GM12801 (cell line): ENCODE data around the gene NFATC2.

Source experiments
- TF ChIP-seq, protein P1 (sequence below): IDR thresholded peaks from one replicate; pipeline ENCODE4 v1.5.1; 2011; ENCODE audit warnings: control low read depth; ENCODE audit not compliant: insufficient read length; ENCODE audit errors: extremely low read depth

Gene NFATC2

DNA sequence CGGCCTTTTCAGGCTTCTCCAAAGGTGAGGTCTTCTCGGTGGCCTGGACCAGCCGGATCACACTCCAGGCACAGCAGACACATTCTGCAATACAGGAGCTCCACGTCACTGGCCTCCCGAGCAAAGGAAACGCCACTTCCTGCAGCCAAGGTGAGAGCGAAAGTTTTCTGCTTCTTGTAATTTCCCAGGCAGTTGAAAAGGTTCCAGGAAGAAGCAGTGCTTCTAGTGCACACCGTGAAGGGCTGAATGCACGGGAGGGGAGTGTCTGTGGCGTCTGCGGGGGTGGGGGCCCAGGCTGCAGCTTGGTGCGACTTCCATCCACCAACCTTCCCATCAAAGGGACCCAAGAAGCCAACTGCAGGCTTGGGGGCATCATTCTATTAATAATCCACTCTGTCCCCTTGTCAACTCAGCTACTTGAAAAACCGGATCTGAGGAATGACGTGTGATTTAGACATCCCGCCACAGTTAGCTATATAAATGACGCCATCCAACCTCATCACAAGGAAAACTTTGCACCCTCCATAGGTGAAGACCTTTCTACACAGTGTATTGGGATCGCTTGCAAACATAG is 61.1 kb downstream of the NFATC2 start:
- TF ChIP-seq, protein P1, sequence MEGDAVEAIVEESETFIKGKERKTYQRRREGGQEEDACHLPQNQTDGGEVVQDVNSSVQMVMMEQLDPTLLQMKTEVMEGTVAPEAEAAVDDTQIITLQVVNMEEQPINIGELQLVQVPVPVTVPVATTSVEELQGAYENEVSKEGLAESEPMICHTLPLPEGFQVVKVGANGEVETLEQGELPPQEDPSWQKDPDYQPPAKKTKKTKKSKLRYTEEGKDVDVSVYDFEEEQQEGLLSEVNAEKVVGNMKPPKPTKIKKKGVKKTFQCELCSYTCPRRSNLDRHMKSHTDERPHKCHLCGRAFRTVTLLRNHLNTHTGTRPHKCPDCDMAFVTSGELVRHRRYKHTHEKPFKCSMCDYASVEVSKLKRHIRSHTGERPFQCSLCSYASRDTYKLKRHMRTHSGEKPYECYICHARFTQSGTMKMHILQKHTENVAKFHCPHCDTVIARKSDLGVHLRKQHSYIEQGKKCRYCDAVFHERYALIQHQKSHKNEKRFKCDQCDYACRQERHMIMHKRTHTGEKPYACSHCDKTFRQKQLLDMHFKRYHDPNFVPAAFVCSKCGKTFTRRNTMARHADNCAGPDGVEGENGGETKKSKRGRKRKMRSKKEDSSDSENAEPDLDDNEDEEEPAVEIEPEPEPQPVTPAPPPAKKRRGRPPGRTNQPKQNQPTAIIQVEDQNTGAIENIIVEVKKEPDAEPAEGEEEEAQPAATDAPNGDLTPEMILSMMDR = no peak

DNA sequence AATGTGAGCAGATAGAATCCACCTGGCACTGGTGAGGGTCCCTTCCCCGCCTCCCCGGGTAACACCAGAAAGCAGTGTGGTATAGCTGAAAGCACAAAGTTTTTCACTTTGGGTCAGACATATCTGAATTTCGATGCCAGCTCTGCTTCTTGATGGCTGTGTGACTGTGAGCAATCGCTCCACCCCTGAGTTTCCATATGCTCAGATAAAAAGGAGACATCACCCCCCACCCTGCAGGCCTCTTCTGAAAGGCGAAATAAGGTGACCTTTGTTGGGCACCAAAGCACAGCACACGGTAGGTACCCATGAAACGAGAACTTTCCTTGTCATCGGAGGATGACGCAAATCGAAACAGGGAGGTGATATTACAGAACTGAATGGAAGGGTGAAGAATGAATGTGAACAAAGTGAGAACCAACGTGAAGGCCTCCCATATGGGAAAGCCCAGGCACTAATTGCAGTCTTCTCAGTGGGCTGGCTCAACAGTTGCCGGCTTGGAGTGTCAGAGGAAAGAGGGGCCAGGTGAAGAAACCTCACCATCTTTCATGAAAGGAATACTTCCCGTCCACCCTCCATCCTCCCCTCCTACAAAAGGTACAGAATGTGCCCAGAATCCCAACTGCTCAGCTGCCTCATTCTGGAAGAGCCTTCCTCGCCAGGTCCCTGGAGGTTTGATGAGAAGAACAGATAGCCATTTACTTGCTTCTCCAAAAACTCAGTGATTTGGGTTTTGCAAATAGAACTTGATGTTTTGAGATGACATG is 61.8 kb downstream of the NFATC2 start:
- TF ChIP-seq, protein P1 = no peak

DNA sequence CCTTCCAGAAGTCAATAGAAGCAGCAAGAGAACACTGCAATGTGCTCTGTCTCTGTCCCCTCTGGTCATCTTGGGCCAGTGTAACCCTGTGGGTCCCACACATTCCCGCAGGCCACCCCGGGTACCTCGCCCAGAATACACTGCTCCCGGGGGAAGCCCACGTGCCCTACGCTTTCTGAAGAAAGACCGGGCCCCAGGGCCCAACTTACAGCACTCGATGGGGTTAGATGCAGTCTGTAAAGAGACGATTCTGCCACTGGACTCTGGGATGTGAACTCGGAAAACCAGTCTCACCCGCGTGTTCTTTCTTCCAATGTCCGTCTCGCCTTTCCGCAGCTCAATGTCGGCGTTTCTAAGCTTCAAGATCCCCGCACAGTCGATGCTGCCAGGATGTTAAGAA is 68.7 kb downstream of the NFATC2 start:
- TF ChIP-seq, protein P1 = no peak

DNA sequence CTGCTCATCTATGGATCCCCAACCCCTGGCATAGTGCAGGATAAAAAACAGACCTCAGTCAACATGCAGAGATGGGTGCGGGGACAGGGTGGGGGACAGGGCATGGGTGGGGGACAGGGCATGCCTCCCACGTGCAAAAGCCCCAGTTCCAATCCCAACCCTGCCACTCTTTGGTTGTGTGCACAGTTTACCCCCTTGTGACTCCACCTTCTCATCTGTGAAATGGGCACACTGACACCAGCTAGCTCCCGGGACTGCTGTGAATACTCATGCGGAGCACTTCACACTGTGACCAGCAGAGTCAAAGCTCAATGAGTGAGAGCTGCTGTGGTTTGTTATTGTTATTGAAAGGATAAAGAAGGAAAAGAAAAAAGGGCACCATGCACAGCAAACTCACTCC is 69.3 kb downstream of the NFATC2 start:
- TF ChIP-seq, protein P1 = no peak

DNA sequence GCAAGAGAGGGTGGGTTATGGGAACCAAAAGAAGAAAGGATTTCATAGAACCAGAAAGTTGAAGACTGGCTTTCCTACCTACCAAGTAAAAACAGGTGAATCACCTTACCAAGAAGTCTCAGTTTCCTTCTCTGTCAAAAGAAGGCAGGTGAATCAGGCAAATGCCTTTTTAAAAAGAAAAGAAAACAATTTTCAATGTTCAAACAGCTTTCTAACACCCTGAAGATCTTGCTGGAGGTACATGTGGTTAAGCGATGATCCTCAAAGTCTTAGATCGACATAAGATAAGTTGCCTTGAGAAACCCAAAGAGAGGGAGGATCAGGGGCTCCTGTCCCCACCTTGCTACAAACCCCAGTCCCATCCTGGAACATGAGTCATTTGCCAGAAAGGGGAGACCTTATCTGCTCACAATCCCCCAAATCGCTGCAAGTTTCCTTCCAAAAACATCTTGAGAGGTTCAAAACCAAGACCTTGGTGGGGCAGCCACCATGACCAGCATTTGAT is 71.6 kb downstream of the NFATC2 start:
- TF ChIP-seq, protein P1 = no peak

- TF ChIP-seq, protein P1 = no peak
Observed at GRCh38 chr20:51470499-51470820, 72.1 kb downstream of the NFATC2 start.

DNA sequence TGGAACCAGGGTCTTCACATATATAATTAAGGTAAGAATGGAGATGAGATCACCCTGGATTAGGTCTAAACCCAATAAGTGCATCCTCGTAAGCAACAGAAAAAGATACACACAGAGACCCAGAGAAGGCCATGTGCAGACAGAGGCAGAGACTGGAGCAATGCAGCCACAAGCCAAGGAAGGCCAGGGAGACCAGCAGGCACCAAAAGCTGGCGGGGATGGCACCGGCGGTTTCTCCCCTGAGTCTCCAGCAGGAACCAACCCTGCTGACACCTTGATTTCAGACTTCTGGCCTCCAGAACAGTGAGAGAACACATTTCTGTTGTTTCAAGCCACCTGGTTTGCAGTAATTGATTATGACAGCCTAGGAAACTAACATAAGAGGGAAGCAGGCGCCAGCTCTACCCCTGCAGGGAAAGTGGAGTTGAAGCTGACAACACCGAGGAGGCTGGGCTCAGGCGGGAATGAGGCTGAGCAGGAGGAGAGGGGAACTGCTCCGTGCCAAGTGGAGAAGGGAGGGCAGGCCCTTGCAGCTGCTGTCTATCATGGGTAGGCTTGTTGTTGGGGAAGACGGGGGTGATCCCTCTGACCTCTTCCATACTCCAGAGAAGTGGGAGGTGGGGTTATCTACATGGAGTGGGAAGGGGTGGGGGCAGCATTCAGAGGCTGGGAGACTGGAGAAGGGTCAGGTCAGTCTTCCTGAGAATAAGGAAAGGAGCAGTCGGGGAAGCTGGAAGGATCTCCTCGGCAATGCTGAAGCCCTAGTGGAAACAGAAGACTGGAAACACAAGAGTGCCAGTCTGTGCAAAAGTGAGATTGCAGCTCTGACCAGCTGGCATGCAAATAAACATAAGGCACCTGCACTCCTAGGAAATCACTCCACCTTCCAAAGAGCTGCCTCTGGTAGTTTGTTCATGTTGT is 72.7 kb downstream of the NFATC2 start:
- TF ChIP-seq, protein P1 = no peak
